ENCODE measurements around the gene VWA8.

VWA8 gene

DNA sequence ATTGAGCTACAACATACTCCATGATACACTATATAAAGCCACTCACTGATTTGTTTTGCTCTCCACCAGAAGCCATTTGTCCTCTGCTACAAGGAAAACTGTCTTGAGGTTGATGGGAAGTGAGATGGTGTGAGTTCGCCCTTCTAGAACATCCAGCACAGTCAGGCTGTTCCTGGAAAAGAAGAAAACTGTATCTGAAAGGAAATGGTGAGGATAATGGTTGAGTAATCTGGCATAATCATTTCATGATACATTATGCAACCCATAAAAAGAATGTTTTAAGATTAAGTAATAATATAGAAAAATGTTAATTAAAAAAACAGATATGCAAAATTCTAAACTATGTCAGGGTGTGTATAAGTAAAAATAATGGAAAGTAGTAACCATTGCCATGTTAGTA, 269.6 kb downstream of the VWA8 start:
- H3K79me2 ChIP-seq (ENCODE audit: low read length) = no peaks in the 10 kb centered on the region
- TF ChIP-seq CTCF (IDR thresholded peaks at IDR 0.05; ENCODE audit: low read length) (no peak), EZH2 (optimal IDR thresholded peaks at IDR 0.05; ENCODE audit: low read depth, low read length) (no peak), EZH2phosphoT487 (IDR thresholded peaks at IDR 0.05; ENCODE audit: low read length) (no peak)
- no peaks in the 10 kb centered on the region for H4K20me1 ChIP-seq (ENCODE audit: insufficient read depth, low read length)
- H3K4me1 ChIP-seq (ENCODE audit: low read length) = no peaks in the 10 kb centered on the region
- H3K4me3 ChIP-seq (ENCODE audit: low read length) = no peak overlapping the region
- H2AFZ ChIP-seq (ENCODE audit: low read length) = no peak overlapping the region
- no peaks in the 10 kb centered on the region for H3K27me3 ChIP-seq (replicated peaks; ENCODE audit: insufficient read depth, low read length)
- no peaks in the 10 kb centered on the region for H3K9me3 ChIP-seq (replicated peaks; ENCODE audit: insufficient read depth, low read length)
- H3K27ac ChIP-seq (ENCODE audit: low read length) = no peak overlapping the region
- H3K4me2 ChIP-seq (ENCODE audit: low read depth, low read length) = no peak overlapping the region
- H3K9me2 ChIP-seq (replicated peaks; ENCODE audit: insufficient read depth, low read length) = no peaks in the 10 kb centered on the region
- no peak for DNase-seq
- no peaks in the 10 kb centered on the region for H3F3A ChIP-seq (ENCODE audit: insufficient read depth, low read length)
- no peaks in the 10 kb centered on the region for H3K36me3 ChIP-seq (replicated peaks; ENCODE audit: insufficient read depth, low read length)
- H3K9ac ChIP-seq (ENCODE audit: low read length) = no peak overlapping the region

DNA sequence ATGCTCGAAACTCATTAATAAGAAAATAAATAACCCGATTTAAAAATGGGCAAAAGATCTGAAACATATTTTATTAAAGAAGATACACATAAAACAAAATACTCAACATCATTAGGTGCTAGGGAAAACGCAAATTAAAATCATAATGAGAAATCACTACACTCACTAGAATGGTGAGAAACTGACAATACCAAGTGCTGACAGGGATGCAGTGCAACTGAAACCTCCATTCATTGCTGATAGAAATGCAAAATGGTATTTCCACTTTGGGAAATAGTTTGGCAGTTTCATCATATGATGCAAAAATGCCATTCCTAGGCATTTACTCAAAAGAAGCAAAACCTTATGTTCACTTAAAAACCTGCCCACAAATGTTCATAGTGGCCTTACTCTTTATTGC, 278.1 kb downstream of the VWA8 start:
- Histone ChIP-seq H2AFZ (ENCODE audit: low read length) (no peak overlapping the region), H3K9me2 (replicated peaks; ENCODE audit: insufficient read depth, low read length) (no peaks in the 10 kb centered on the region), H3K79me2 (ENCODE audit: low read length) (no peaks in the 10 kb centered on the region), H3K27ac (ENCODE audit: low read length) (no peak overlapping the region), H3K27me3 (replicated peaks; ENCODE audit: insufficient read depth, low read length) (no peaks in the 10 kb centered on the region), H3K4me1 (ENCODE audit: low read length) (no peaks in the 10 kb centered on the region), H3K9me3 (replicated peaks; ENCODE audit: insufficient read depth, low read length) (no peaks in the 10 kb centered on the region), H3K9ac (ENCODE audit: low read length) (no peak overlapping the region), H4K20me1 (ENCODE audit: insufficient read depth, low read length) (no peaks in the 10 kb centered on the region), H3K4me3 (ENCODE audit: low read length) (no peak overlapping the region), H3K36me3 (replicated peaks; ENCODE audit: insufficient read depth, low read length) (no peaks in the 10 kb centered on the region), H3F3A (ENCODE audit: insufficient read depth, low read length) (no peaks in the 10 kb centered on the region), H3K4me2 (ENCODE audit: low read depth, low read length) (no peak overlapping the region)
- no peak for DNase-seq
- no peak for TF ChIP-seq EZH2phosphoT487 (IDR thresholded peaks at IDR 0.05; ENCODE audit: low read length)
- no peak for TF ChIP-seq CTCF (IDR thresholded peaks at IDR 0.05; ENCODE audit: low read length)
- TF ChIP-seq EZH2 (optimal IDR thresholded peaks at IDR 0.05; ENCODE audit: low read depth, low read length) = no peak

DNA sequence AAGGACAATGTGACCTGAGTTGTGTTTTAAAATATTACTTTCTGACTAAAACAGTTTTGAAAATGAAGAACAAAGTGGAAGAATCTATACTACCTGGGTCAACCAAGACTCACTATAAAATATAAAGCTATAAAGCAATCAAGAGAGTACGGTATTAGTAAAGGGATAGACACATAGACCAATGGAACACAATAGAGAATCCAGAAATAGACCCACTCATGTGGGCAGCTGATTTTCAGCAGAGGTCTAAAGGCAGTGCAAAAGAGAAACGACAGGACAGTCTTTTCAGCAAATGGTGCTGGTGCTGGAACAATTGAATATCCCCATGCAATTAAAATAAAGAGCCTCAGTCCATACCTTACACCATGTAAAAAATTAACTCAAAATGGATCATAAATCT, 278.9 kb downstream of the VWA8 start:
- no peaks in the 10 kb centered on the region for H3K79me2 ChIP-seq (ENCODE audit: low read length)
- no peaks in the 10 kb centered on the region for H3K9me3 ChIP-seq (replicated peaks; ENCODE audit: insufficient read depth, low read length)
- H3K36me3 ChIP-seq (replicated peaks; ENCODE audit: insufficient read depth, low read length) = no peaks in the 10 kb centered on the region
- H3K4me1 ChIP-seq (ENCODE audit: low read length) = no peaks in the 10 kb centered on the region
- H3K9ac ChIP-seq (ENCODE audit: low read length) = no peak overlapping the region
- no peak overlapping the region for H3K4me2 ChIP-seq (ENCODE audit: low read depth, low read length)
- no peak overlapping the region for H2AFZ ChIP-seq (ENCODE audit: low read length)
- no peaks in the 10 kb centered on the region for H3K9me2 ChIP-seq (replicated peaks; ENCODE audit: insufficient read depth, low read length)
- H3K4me3 ChIP-seq (ENCODE audit: low read length) = no peak overlapping the region
- no peak overlapping the region for H3K27ac ChIP-seq (ENCODE audit: low read length)
- no peaks in the 10 kb centered on the region for H3F3A ChIP-seq (ENCODE audit: insufficient read depth, low read length)
- no peak for DNase-seq
- no peaks in the 10 kb centered on the region for H3K27me3 ChIP-seq (replicated peaks; ENCODE audit: insufficient read depth, low read length)
- TF ChIP-seq CTCF (IDR thresholded peaks at IDR 0.05; ENCODE audit: low read length) (no peak), EZH2phosphoT487 (IDR thresholded peaks at IDR 0.05; ENCODE audit: low read length) (no peak), EZH2 (optimal IDR thresholded peaks at IDR 0.05; ENCODE audit: low read depth, low read length) (no peak)
- H4K20me1 ChIP-seq (ENCODE audit: insufficient read depth, low read length) = no peaks in the 10 kb centered on the region
